Esophagus (tissue), 2 donors: Measurements from ENCODE around the gene GNG13. TPM values are rescaled to one million over a fixed set of nuclear protein-coding genes. Genes with fewer than 3 reads are reported as not detected.

Experiments
- H3K27ac ChIP-seq, 2 donors: one replicate each; pipeline ENCODE4 v1.5.1; 2013; ENCODE audit warnings: low read depth in 2 of 2, mild to moderate bottlenecking in 2 of 2, inconsistent platforms in 1 of 2, low read length in 1 of 2, moderate library complexity in 1 of 2
- H3K27me3 ChIP-seq, 2 donors: one replicate each; pipeline ENCODE4 v1.6.1; 2013; ENCODE audit warnings: low read length in 2 of 2, control low read depth in 1 of 2, mild to moderate bottlenecking in 1 of 2; ENCODE audit not compliant: insufficient read depth in 2 of 2, control insufficient read depth in 1 of 2
- H3K36me3 ChIP-seq, 2 donors: one replicate each; pipeline ENCODE4 v1.6.1; 2013; ENCODE audit warnings: low read length in 1 of 2; ENCODE audit not compliant: control insufficient read depth in 2 of 2, insufficient read depth in 2 of 2
- H3K4me1 ChIP-seq, 2 donors: one replicate each; pipeline ENCODE4 v1.6.1; 2013; ENCODE audit warnings: low read length in 1 of 2; ENCODE audit not compliant: control insufficient read depth in 2 of 2, insufficient read depth in 2 of 2
- H3K4me3 ChIP-seq, 2 donors: one replicate each; pipeline ENCODE4 v1.5.1; 2013; ENCODE audit warnings: low read length in 2 of 2, mild to moderate bottlenecking in 2 of 2, low read depth in 1 of 2, moderate library complexity in 1 of 2
- H3K9me3 ChIP-seq, 2 donors: one replicate each; pipeline ENCODE4 v1.6.1; 2013; ENCODE audit warnings: mild to moderate bottlenecking in 2 of 2, low read depth in 1 of 2, low read length in 1 of 2, moderate library complexity in 1 of 2; ENCODE audit not compliant: control insufficient read depth in 2 of 2, insufficient read depth in 1 of 2
- WGBS, 2 donors: extraction: QIAGEN DNeasy Blood & Tissue Kit; methylation state at CpG; one replicate each; pipeline ENCODE4 v1.1.7; 2013; 5-methylcytosine and 5-hydroxymethylcytosine counted together
- polyA plus RNA-seq, 2 donors: library from polyadenylated mRNA; stranded (reverse); fragments of 200-250 nt; gene quantifications; one replicate each; pipeline ENCODE4 v1.2.3, GENCODE V29; 2013
- donor health status: healthy with polysubstance abuse.
- donor health status: Bipolar disorder and iron deficiency.

GNG13 gene
- polyA plus RNA-seq, 2 donors, result not detected

GRCh38 chr16:817001-817906, 16.7 kb upstream of the GNG13 start:
- Histone ChIP-seq H3K4me1 (peaks cover 0 to 6% of the 10 kb centered on the region in 2 donors), H3K27ac (no peak overlapping the region), H3K27me3 (peaks cover 0 to 21% of the 10 kb centered on the region in 2 donors), H3K36me3 (no peaks in the 10 kb centered on the region), H3K4me3 (no peak overlapping the region), H3K9me3 (peaks cover 0 to 9% of the 10 kb centered on the region in 2 donors)
- WGBS, 2 donors, result 55 to 71% methylated on average over 67 to 71 of the region's 71 CpGs

GRCh38 chr16:815861-816260, 15.3 kb upstream of the GNG13 start:
- H3K4me3 ChIP-seq, result no peak overlapping the region
- H3K27ac ChIP-seq, result no peak overlapping the region
- peaks cover 0 to 17% of the 10 kb centered on the region in 2 donors for H3K27me3 ChIP-seq
- 87 to 90% methylated on average over 15 of the region's 15 CpGs for WGBS, 2 donors
- H3K9me3 ChIP-seq, result peaks cover 0 to 13% of the 10 kb centered on the region in 2 donors
- peaks cover 0 to 6% of the 10 kb centered on the region in 2 donors for H3K4me1 ChIP-seq
- no peaks in the 10 kb centered on the region for H3K36me3 ChIP-seq

GRCh38 chr16:814974-815373, 14.4 kb upstream of the GNG13 start:
- Histone ChIP-seq H3K4me3 (no peak overlapping the region), H3K27ac (no peak overlapping the region), H3K36me3 (no peaks in the 10 kb centered on the region), H3K9me3 (peaks cover 0 to 13% of the 10 kb centered on the region in 2 donors), H3K4me1 (peaks cover 0 to 6% of the 10 kb centered on the region in 2 donors), H3K27me3 (peaks cover 0 to 17% of the 10 kb centered on the region in 2 donors)
- WGBS, 2 donors, result 65 to 70% methylated on average over 9 of the region's 9 CpGs

- H3K4me3 ChIP-seq, result no peak overlapping the region
- 59 to 60% methylated on average over 22 of the region's 22 CpGs for WGBS, 2 donors
- peaks cover 0 to 13% of the 10 kb centered on the region in 2 donors for H3K9me3 ChIP-seq
- no peak overlapping the region for H3K27ac ChIP-seq
- H3K36me3 ChIP-seq, result no peaks in the 10 kb centered on the region
- H3K27me3 ChIP-seq, result peaks cover 0 to 14% of the 10 kb centered on the region in 2 donors
- peaks cover 0 to 6% of the 10 kb centered on the region in 2 donors for H3K4me1 ChIP-seq
Observed at GRCh38 chr16:813916-814412, 13.4 kb upstream of the GNG13 start.

GRCh38 chr16:813204-813915, 12.8 kb upstream of the GNG13 start:
- WGBS, 2 donors, result 8 to 12% methylated on average over 59 to 67 of the region's 67 CpGs
- H3K27me3 ChIP-seq, result peaks cover 0 to 11% of the 10 kb centered on the region in 2 donors

GRCh38 chr16:808085-808386, 7.5 kb upstream of the GNG13 start:
- Histone ChIP-seq H3K4me1 (no peaks in the 10 kb centered on the region), H3K27ac (no peak overlapping the region), H3K27me3 (peaks cover 0 to 1% of the 10 kb centered on the region in 2 donors), H3K4me3 (peak overlapping the region; percentile 75 to 76), H3K36me3 (no peaks in the 10 kb centered on the region), H3K9me3 (peaks cover 0 to 6% of the 10 kb centered on the region in 2 donors)
- 25 to 33% methylated on average over 19 of the region's 19 CpGs for WGBS, 2 donors

More at GRCh38 chr16:813204-813915, 12.8 kb upstream of the GNG13 start:
- H3K4me1 ChIP-seq, result peaks cover 0 to 6% of the 10 kb centered on the region in 2 donors
- no peaks in the 10 kb centered on the region for H3K36me3 ChIP-seq
- peaks cover 0 to 8% of the 10 kb centered on the region in 2 donors for H3K9me3 ChIP-seq
- no peak overlapping the region for H3K27ac ChIP-seq
- no peak overlapping the region for H3K4me3 ChIP-seq

- 6 to 13% methylated on average over 80 of the region's 80 CpGs for WGBS, 2 donors
- no peaks in the 10 kb centered on the region for H3K27me3 ChIP-seq
- H3K36me3 ChIP-seq, result no peaks in the 10 kb centered on the region
- peak overlapping the region; percentile 75 to 76 for H3K4me3 ChIP-seq
- peak overlapping the region; percentile 82 to 93 for H3K27ac ChIP-seq
- no peaks in the 10 kb centered on the region for H3K4me1 ChIP-seq
- peaks cover 0 to 6% of the 10 kb centered on the region in 2 donors for H3K9me3 ChIP-seq
Observed at GRCh38 chr16:807347-808084, 7.0 kb upstream of the GNG13 start.

- peaks cover 0 to 12% of the 10 kb centered on the region in 2 donors for H3K27me3 ChIP-seq
- no peak overlapping the region for H3K4me3 ChIP-seq
- WGBS, 2 donors, result 71 to 73% methylated on average over 17 of the region's 17 CpGs
- H3K36me3 ChIP-seq, result no peaks in the 10 kb centered on the region
- no peaks in the 10 kb centered on the region for H3K9me3 ChIP-seq
- H3K27ac ChIP-seq, result no peak overlapping the region
- no peaks in the 10 kb centered on the region for H3K4me1 ChIP-seq
Observed at GRCh38 chr16:805474-805873, 4.9 kb upstream of the GNG13 start.
